Spleen (tissue), 7 donors: ENCODE data around the gene SORCS2.

Source experiments
- POLR2A ChIP-seq, 3 donors: fragments of 450-650 bp; IDR thresholded peaks; one replicate each; pipeline ENCODE4 v1.5.1; 2017; ENCODE audit warnings: antibody characterized with exemption in 3 of 3, mild to moderate bottlenecking in 1 of 3
- POLR2AphosphoS5 ChIP-seq, 3 donors: sonication (generic); formaldehyde crosslinking; IDR thresholded peaks; one replicate each; pipeline ENCODE4 v1.5.1; 2017; ENCODE audit warnings: antibody characterized with exemption in 3 of 3
- TF ChIP-seq, protein P1 (sequence below), 11 experiments: fragments of 200-600 bp in 7 of 11; fragments of 450-650 bp in 4 of 11; sonication (generic) in 4 of 11; IDR thresholded peaks in 8 of 11; conservative IDR thresholded peaks in 3 of 11; 1 replicate in 7 of 11; 2 replicates in 4 of 11; pipeline versions ENCODE4 v1.4.0 to v1.8.0; 2016 to 2021; ENCODE audit warnings: antibody characterized with exemption in 11 of 11, inconsistent platforms in 4 of 11, mild to moderate bottlenecking in 1 of 11
- donor health status: DM: no; HTN: no; CAD: no; lungs with moderate emphysema.
- donor health status: DM: no; HTN: no; CAD: no.
- donor health status: DM: no; HTN: no; CAD: no.

DNA sequence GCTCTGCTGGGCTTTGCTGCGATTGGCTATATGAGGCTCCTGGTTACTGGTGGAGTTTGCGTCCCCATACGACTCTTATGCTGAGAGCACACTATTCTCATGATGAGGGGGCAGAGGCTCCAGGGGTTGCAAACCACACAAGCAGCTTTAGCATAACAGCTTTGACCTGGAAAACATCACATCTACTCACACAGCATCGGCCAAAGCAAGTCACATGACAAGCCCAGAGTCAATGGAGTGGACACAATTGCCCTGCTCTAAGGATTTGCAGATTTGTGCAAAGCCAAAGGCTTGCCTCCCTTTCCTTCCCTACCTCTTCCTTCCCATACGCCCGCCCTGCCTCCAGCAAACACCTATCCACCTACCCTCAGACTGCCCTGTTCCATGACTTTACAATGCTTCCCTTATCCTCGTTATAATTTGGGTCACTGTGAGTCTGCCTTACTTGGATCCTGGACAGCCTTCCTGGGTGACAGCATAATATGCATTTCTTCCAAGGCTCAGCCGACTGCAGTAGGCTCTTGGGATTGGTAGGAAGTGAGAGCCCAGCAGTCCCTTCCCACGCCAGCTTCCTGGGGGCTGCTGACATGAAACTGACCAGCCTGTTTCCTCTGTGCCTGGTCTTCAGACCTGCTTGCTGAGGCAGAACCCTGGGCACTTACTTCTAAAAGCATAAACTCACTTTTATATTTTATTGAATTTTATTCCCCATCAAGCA is 450.6 kb downstream of the SORCS2 start:
- TF ChIP-seq, protein P1, sequence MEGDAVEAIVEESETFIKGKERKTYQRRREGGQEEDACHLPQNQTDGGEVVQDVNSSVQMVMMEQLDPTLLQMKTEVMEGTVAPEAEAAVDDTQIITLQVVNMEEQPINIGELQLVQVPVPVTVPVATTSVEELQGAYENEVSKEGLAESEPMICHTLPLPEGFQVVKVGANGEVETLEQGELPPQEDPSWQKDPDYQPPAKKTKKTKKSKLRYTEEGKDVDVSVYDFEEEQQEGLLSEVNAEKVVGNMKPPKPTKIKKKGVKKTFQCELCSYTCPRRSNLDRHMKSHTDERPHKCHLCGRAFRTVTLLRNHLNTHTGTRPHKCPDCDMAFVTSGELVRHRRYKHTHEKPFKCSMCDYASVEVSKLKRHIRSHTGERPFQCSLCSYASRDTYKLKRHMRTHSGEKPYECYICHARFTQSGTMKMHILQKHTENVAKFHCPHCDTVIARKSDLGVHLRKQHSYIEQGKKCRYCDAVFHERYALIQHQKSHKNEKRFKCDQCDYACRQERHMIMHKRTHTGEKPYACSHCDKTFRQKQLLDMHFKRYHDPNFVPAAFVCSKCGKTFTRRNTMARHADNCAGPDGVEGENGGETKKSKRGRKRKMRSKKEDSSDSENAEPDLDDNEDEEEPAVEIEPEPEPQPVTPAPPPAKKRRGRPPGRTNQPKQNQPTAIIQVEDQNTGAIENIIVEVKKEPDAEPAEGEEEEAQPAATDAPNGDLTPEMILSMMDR (IDR thresholded peaks at IDR 0.05 in 8 of 11, conservative IDR thresholded peaks at IDR 0.05 in 3 of 11), result no peak
- TF ChIP-seq POLR2A (IDR thresholded peaks at IDR 0.05), result no peak
- no peak for TF ChIP-seq POLR2AphosphoS5 (IDR thresholded peaks at IDR 0.05)
